ENCODE data around the gene GABPB2.

DNA sequence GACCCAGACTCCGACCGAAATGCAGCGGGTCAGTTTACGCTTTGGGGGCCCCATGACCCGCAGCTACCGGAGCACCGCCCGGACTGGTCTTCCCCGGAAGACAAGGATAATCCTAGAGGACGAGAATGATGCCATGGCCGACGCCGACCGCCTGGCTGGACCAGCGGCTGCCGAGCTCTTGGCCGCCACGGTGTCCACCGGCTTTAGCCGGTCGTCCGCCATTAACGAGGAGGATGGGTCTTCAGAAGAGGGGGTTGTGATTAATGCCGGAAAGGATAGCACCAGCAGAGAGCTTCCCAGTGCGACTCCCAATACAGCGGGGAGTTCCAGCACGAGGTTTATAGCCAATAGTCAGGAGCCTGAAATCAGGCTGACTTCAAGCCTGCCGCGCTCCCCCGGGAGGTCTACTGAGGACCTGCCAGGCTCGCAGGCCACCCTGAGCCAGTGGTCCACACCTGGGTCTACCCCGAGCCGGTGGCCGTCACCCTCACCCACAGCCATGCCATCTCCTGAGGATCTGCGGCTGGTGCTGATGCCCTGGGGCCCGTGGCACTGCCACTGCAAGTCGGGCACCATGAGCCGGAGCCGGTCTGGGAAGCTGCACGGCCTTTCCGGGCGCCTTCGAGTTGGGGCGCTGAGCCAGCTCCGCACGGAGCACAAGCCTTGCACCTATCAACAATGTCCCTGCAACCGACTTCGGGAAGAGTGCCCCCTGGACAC lies 22.5 kb upstream of the GABPB2 start:
- TF ChIP-seq ZNF274 (IDR thresholded peaks at IDR 0.05; ENCODE audit: low read depth, low read length) (no peak), YY1 (IDR thresholded peaks at IDR 0.05; ENCODE audit: insufficient read depth, insufficient read length) (peak; percentile 47), SUZ12 (IDR thresholded peaks at IDR 0.05; ENCODE audit: extremely low read depth, insufficient read depth, insufficient read length) (no peak)

All from NT2/D1 (cell line).